ENCODE measurements around the gene KHK. TPM values are rescaled to one million over a fixed set of nuclear protein-coding genes. Genes with fewer than 3 reads are reported as not detected.

The KHK gene
- total RNA-seq, 1 experiment from 2014 or later, result 9.3 TPM

DNA sequence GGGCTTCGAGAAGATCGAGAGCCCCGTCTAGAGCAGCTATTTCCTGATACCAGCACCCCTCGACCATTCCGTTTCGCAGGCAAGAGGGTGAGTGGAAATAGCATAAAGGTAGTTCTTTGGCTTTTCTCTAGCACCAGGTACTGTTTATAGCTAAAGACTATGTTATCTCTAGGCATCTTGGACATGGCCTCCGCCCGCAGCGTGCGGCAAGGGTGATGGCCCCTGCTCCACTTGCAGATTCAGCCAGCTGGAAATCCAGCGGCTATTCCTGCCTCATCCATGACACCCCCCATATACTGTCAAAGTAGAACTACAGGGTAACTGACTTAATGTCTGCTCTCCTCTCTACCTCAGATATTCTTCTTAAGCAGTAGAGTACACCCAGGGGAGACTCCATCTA, 31.9 kb upstream of the KHK start:
- no peak overlapping the region for H3K27ac Mint-ChIP-seq (ENCODE audit: unreplicated experiment)
- POLR2A ChIA-PET, result no interaction called here
- no peaks in the 10 kb centered on the region for H3K9me3 ChIP-seq
- peaks cover 10% of the 10 kb centered on the region for H3K27me3 Mint-ChIP-seq (ENCODE audit: insufficient read depth, unreplicated experiment)
- no peaks in the 10 kb centered on the region for H3K27me3 ChIP-seq (replicated peaks; ENCODE audit: control insufficient read depth, insufficient read depth, low read length)
- H3K36me3 Mint-ChIP-seq (ENCODE audit: insufficient read depth, unreplicated experiment), result peaks cover 49% of the 10 kb centered on the region
- intact Hi-C loops (cut with micrococcal nuclease; ENCODE audit: unreplicated experiment), result no loop called here
- H3K4me1 ChIP-seq, result 0 out of 2 replicates have a peak, but pooled peaks cover 6% of the 10 kb centered on the region
- TF ChIP-seq, protein P1, sequence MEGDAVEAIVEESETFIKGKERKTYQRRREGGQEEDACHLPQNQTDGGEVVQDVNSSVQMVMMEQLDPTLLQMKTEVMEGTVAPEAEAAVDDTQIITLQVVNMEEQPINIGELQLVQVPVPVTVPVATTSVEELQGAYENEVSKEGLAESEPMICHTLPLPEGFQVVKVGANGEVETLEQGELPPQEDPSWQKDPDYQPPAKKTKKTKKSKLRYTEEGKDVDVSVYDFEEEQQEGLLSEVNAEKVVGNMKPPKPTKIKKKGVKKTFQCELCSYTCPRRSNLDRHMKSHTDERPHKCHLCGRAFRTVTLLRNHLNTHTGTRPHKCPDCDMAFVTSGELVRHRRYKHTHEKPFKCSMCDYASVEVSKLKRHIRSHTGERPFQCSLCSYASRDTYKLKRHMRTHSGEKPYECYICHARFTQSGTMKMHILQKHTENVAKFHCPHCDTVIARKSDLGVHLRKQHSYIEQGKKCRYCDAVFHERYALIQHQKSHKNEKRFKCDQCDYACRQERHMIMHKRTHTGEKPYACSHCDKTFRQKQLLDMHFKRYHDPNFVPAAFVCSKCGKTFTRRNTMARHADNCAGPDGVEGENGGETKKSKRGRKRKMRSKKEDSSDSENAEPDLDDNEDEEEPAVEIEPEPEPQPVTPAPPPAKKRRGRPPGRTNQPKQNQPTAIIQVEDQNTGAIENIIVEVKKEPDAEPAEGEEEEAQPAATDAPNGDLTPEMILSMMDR (IDR thresholded peaks at IDR 0.05; ENCODE audit: insufficient read depth in 1 of 2, low read depth in 1 of 2, low read length in 1 of 2, severe bottlenecking in 1 of 2, unreplicated experiment in 1 of 2), result no peak
- CTCF ChIA-PET, result no interaction called here
- H3K9me3 Mint-ChIP-seq (ENCODE audit: unreplicated experiment), result peaks cover 9% of the 10 kb centered on the region
- no peak overlapping the region for H3K4me3 ChIP-seq (ENCODE audit: low read depth, low read length)
- no peak for DNase-seq
- no peaks in the 10 kb centered on the region for H3K36me3 ChIP-seq (ENCODE audit: control insufficient read depth, insufficient read depth, low read length)
- no peak overlapping the region for H3K4me3 Mint-ChIP-seq (ENCODE audit: unreplicated experiment)
- no TSS peak for BruUV-seq (replicated peaks)
- peaks cover 31% of the 10 kb centered on the region for H3K4me1 Mint-ChIP-seq (ENCODE audit: low read depth, unreplicated experiment)

DNA sequence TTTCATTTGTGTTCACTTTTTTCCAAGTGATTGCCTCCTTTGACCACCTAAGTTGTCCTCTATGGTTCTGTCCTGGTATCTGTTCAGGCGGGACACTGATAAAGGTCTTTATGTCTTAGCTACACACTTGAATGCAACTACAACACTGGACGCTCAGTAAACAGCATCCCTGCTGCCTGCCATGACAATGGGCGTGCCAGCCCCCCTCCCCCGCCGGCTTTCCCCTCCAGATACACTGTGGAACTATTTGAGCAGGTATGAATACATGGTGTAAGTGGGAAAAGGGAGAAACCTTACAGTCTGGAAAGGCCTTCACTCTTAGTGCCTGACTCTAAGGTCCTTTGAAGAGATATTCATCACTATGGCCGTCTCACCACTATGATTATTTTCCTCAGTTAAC, 29.4 kb upstream of the KHK start:
- BruUV-seq (replicated peaks), result no TSS peak
- ChIA-PET CTCF (no interaction called here), POLR2A (no interaction called here)
- TF ChIP-seq, protein P1 (IDR thresholded peaks at IDR 0.05; ENCODE audit: insufficient read depth in 1 of 2, low read depth in 1 of 2, low read length in 1 of 2, severe bottlenecking in 1 of 2, unreplicated experiment in 1 of 2), result no peak
- intact Hi-C loops (cut with micrococcal nuclease; ENCODE audit: unreplicated experiment), result no loop called here
- Mint-ChIP-seq H3K4me3 (ENCODE audit: unreplicated experiment) (no peak overlapping the region), H3K4me1 (ENCODE audit: low read depth, unreplicated experiment) (peaks cover 15% of the 10 kb centered on the region), H3K27me3 (ENCODE audit: insufficient read depth, unreplicated experiment) (no peaks in the 10 kb centered on the region), H3K36me3 (ENCODE audit: insufficient read depth, unreplicated experiment) (peaks cover 38% of the 10 kb centered on the region), H3K27ac (ENCODE audit: unreplicated experiment) (no peak overlapping the region), H3K9me3 (ENCODE audit: unreplicated experiment) (no peaks in the 10 kb centered on the region)
- DNase-seq, result no peak
- Histone ChIP-seq H3K9me3 (no peaks in the 10 kb centered on the region), H3K4me3 (ENCODE audit: low read depth, low read length) (no peak overlapping the region), H3K4me1 (0 out of 2 replicates have a peak, but pooled peaks cover 4% of the 10 kb centered on the region), H3K36me3 (ENCODE audit: control insufficient read depth, insufficient read depth, low read length) (no peaks in the 10 kb centered on the region), H3K27me3 (replicated peaks; ENCODE audit: control insufficient read depth, insufficient read depth, low read length) (no peaks in the 10 kb centered on the region)

DNA sequence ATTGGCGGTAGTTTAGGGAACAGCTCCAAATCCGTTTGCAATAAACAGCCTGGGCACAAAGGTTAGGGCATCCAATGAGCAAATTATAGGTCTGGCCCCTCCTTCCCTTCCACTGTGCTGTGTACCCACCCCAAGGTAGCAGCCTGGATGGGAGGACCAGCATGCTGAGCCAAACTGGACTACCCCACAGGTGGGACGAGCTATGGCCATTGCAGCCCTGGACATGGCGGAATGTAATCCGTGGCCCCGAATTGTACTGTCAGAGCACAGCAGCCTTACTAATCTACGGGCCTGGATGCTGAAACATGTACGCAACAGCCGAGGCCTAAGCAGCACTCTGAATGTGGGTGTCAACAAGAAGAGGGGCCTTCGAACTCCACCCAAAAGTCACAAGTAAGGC, 28.4 kb upstream of the KHK start:
- DNase-seq, result no peak
- Histone ChIP-seq H3K27me3 (replicated peaks; ENCODE audit: control insufficient read depth, insufficient read depth, low read length) (no peaks in the 10 kb centered on the region), H3K9me3 (no peaks in the 10 kb centered on the region), H3K4me3 (ENCODE audit: low read depth, low read length) (no peak overlapping the region), H3K36me3 (ENCODE audit: control insufficient read depth, insufficient read depth, low read length) (no peaks in the 10 kb centered on the region), H3K4me1 (no peaks in the 10 kb centered on the region)
- no peak overlapping the region for H3K27ac Mint-ChIP-seq (ENCODE audit: unreplicated experiment)
- peaks cover 47% of the 10 kb centered on the region for H3K36me3 Mint-ChIP-seq (ENCODE audit: insufficient read depth, unreplicated experiment)
- H3K4me3 Mint-ChIP-seq (ENCODE audit: unreplicated experiment), result no peak overlapping the region
- H3K9me3 Mint-ChIP-seq (ENCODE audit: unreplicated experiment), result no peaks in the 10 kb centered on the region
- POLR2A ChIA-PET, result no interaction called here
- CTCF ChIA-PET, result no interaction called here
- H3K4me1 Mint-ChIP-seq (ENCODE audit: low read depth, unreplicated experiment), result peaks cover 10% of the 10 kb centered on the region
- no TSS peak for BruUV-seq (replicated peaks)
- TF ChIP-seq, protein P1 (IDR thresholded peaks at IDR 0.05; ENCODE audit: insufficient read depth in 1 of 2, low read depth in 1 of 2, low read length in 1 of 2, severe bottlenecking in 1 of 2, unreplicated experiment in 1 of 2), result no peak
- H3K27me3 Mint-ChIP-seq (ENCODE audit: insufficient read depth, unreplicated experiment), result no peaks in the 10 kb centered on the region
- intact Hi-C loops (cut with micrococcal nuclease; ENCODE audit: unreplicated experiment), result no loop called here
